Mesendoderm (in vitro differentiated cells): Measurements from ENCODE around the gene C3orf20.
"Not testable (repeated sequence)": the region's sequence is repeated elsewhere in the genome, so short reads cannot be mapped to it uniquely, and the experiment has no call there.

ENCODE experiments used
- DNase-seq: peaks from one replicate; pipeline ENCODE4 v3.0.0; 2013
- H2AK5ac ChIP-seq: 2 replicates; pipeline ENCODE4 v1.6.1; 2013; ENCODE audit warnings: low read length, inconsistent platforms
- H2BK120ac ChIP-seq: 2 replicates; pipeline ENCODE4 v1.6.1; 2013; ENCODE audit warnings: low read depth, mild to moderate bottlenecking, low read length, moderate library complexity, mixed read lengths
- H2BK15ac ChIP-seq: replicated peaks from 2 replicates; pipeline ENCODE4 v1.6.1; 2013; ENCODE audit warnings: low read depth, mild to moderate bottlenecking, moderate library complexity
- H2BK5ac ChIP-seq: 2 replicates; pipeline ENCODE4 v1.6.1; 2013; ENCODE audit warnings: low read length, inconsistent platforms
- H3K18ac ChIP-seq: 2 replicates; pipeline ENCODE4 v1.6.1; 2013; ENCODE audit warnings: mild to moderate bottlenecking, low read length, mixed read lengths
- H3K23ac ChIP-seq: one replicate; pipeline ENCODE4 v1.6.1; 2013; ENCODE audit warnings: low read length
- H3K27ac ChIP-seq: 2 replicates; pipeline ENCODE4 v1.5.1; 2013; ENCODE audit warnings: low read depth, mild to moderate bottlenecking, inconsistent platforms, low read length, moderate library complexity
- H3K27me3 ChIP-seq: 2 replicates; pipeline ENCODE4 v1.6.1; 2013; ENCODE audit warnings: low read length, control low read depth, mild to moderate bottlenecking, inconsistent platforms; ENCODE audit not compliant: insufficient read depth, poor library complexity
- H3K36me3 ChIP-seq: 2 replicates; pipeline ENCODE4 v1.6.1; 2013; ENCODE audit warnings: low read length, inconsistent platforms; ENCODE audit not compliant: control insufficient read depth, insufficient read depth
- H3K4ac ChIP-seq: one replicate; pipeline ENCODE4 v1.6.1; 2013; ENCODE audit warnings: low read depth, mild to moderate bottlenecking, low read length, moderate library complexity
- H3K4me1 ChIP-seq: 2 replicates; pipeline ENCODE4 v1.6.1; 2013; ENCODE audit warnings: low read depth, low read length, inconsistent platforms; ENCODE audit not compliant: control insufficient read depth
- H3K4me2 ChIP-seq: 2 replicates; pipeline ENCODE4 v1.6.1; 2013; ENCODE audit warnings: low read length
- H3K4me3 ChIP-seq: 2 replicates; pipeline ENCODE4 v1.5.1; 2013; ENCODE audit warnings: mild to moderate bottlenecking, low read length
- H3K56ac ChIP-seq: one replicate; pipeline ENCODE4 v1.6.1; 2013; ENCODE audit warnings: low read length
- H3K79me1 ChIP-seq: 2 replicates; pipeline ENCODE4 v1.6.1; 2013; ENCODE audit warnings: low read length, inconsistent platforms
- H3K79me2 ChIP-seq: 2 replicates; pipeline ENCODE4 v1.6.1; 2013; ENCODE audit warnings: mild to moderate bottlenecking, low read length; ENCODE audit not compliant: control insufficient read depth, insufficient read depth
- H3K9ac ChIP-seq: 2 replicates; pipeline ENCODE4 v1.6.1; 2013; ENCODE audit warnings: low read length, inconsistent platforms
- H4K5ac ChIP-seq: one replicate; pipeline ENCODE4 v1.6.1; 2013; ENCODE audit warnings: low read length
- H4K8ac ChIP-seq: one replicate; pipeline ENCODE4 v1.6.1; 2013; ENCODE audit warnings: low read depth, mild to moderate bottlenecking, control low read depth, low read length, moderate library complexity
- WGBS: extraction: QIAGEN DNeasy Blood & Tissue Kit; methylation state at CpG from one replicate; pipeline ENCODE4 v1.1.7; 2013; ENCODE audit warnings: low lambda C conversion rate, missing lambda C conversion rate; ENCODE audit not compliant: insufficient coverage; ENCODE audit errors: extremely low coverage; 5-methylcytosine and 5-hydroxymethylcytosine counted together

Gene C3orf20

GRCh38 chr3:14730703-14731382 lies 55.9 kb downstream of the C3orf20 start:
- H3K4me3 ChIP-seq: no peak overlapping the region
- H3K23ac ChIP-seq: no peak overlapping the region
- H3K27me3 ChIP-seq: no peaks in the 10 kb centered on the region
- no peak overlapping the region for H4K5ac ChIP-seq
- H3K4ac ChIP-seq: no peak overlapping the region
- no peak overlapping the region for H2BK120ac ChIP-seq
- no peaks in the 10 kb centered on the region for H3K79me2 ChIP-seq
- H2BK15ac ChIP-seq: no peak overlapping the region
- H2BK5ac ChIP-seq: no peak overlapping the region
- H2AK5ac ChIP-seq: no peak overlapping the region
- no peak for DNase-seq
- no peak overlapping the region for H3K4me2 ChIP-seq
- WGBS: no CpG with 5 or more reads among the region's 6 CpGs
- no peak overlapping the region for H3K18ac ChIP-seq
- H3K79me1 ChIP-seq: no peaks in the 10 kb centered on the region
- no peak overlapping the region for H4K8ac ChIP-seq
- H3K36me3 ChIP-seq: no peaks in the 10 kb centered on the region
- H3K27ac ChIP-seq: no peak overlapping the region
- no peaks in the 10 kb centered on the region for H3K4me1 ChIP-seq
- H3K9ac ChIP-seq: no peak overlapping the region
- H3K56ac ChIP-seq: no peak overlapping the region

GRCh38 chr3:14740983-14741382 lies 66.0 kb downstream of the C3orf20 start:
- no peak for DNase-seq
- no peak overlapping the region for H3K18ac ChIP-seq
- H3K27me3 ChIP-seq: no peaks in the 10 kb centered on the region
- H3K27ac ChIP-seq: no peak overlapping the region
- H3K36me3 ChIP-seq: no peaks in the 10 kb centered on the region
- no peaks in the 10 kb centered on the region for H3K79me1 ChIP-seq
- no peak overlapping the region for H3K4me2 ChIP-seq
- H2BK120ac ChIP-seq: no peak overlapping the region
- WGBS: no CpG with 5 or more reads among the region's 5 CpGs
- H2BK5ac ChIP-seq: no peak overlapping the region
- H2BK15ac ChIP-seq: no peak overlapping the region
- H2AK5ac ChIP-seq: no peak overlapping the region
- no peak overlapping the region for H3K4me3 ChIP-seq
- H4K5ac ChIP-seq: no peak overlapping the region
- no peak overlapping the region for H3K9ac ChIP-seq
- no peak overlapping the region for H4K8ac ChIP-seq
- no peaks in the 10 kb centered on the region for H3K79me2 ChIP-seq
- no peaks in the 10 kb centered on the region for H3K4me1 ChIP-seq
- H3K23ac ChIP-seq: no peak overlapping the region
- H3K56ac ChIP-seq: no peak overlapping the region
- no peak overlapping the region for H3K4ac ChIP-seq

- H3K4me2 ChIP-seq: no peak overlapping the region
- H2BK5ac ChIP-seq: no peak overlapping the region
- H3K4me1 ChIP-seq: no peaks in the 10 kb centered on the region
- H3K18ac ChIP-seq: no peak overlapping the region
- no peak overlapping the region for H3K23ac ChIP-seq
- H3K9ac ChIP-seq: no peak overlapping the region
- no peaks in the 10 kb centered on the region for H3K79me1 ChIP-seq
- H3K27me3 ChIP-seq: no peaks in the 10 kb centered on the region
- H3K79me2 ChIP-seq: no peaks in the 10 kb centered on the region
- no peak overlapping the region for H2BK15ac ChIP-seq
- no peak overlapping the region for H3K27ac ChIP-seq
- H2BK120ac ChIP-seq: no peak overlapping the region
- H2AK5ac ChIP-seq: no peak overlapping the region
- no peak overlapping the region for H3K4me3 ChIP-seq
- no peak overlapping the region for H3K4ac ChIP-seq
- no peak overlapping the region for H4K8ac ChIP-seq
- no peak for DNase-seq
- H3K56ac ChIP-seq: no peak overlapping the region
- H4K5ac ChIP-seq: no peak overlapping the region
- WGBS: no CpG with 5 or more reads among the region's 2 CpGs
- H3K36me3 ChIP-seq: no peaks in the 10 kb centered on the region
These were observed 66.6 kb downstream of the C3orf20 start for GRCh38 chr3:14741510-14741909.

- Histone ChIP-seq H3K27ac (no peak overlapping the region), H2AK5ac (no peak overlapping the region), H3K4me3 (no peak overlapping the region), H3K18ac (no peak overlapping the region), H3K4ac (no peak overlapping the region), H4K5ac (no peak overlapping the region), H2BK15ac (no peak overlapping the region), H3K27me3 (no peaks in the 10 kb centered on the region), H3K4me2 (no peak overlapping the region), H2BK120ac (no peak overlapping the region), H3K23ac (no peak overlapping the region), H3K4me1 (no peaks in the 10 kb centered on the region), H3K36me3 (no peaks in the 10 kb centered on the region), H3K56ac (no peak overlapping the region), H3K9ac (no peak overlapping the region), H4K8ac (no peak overlapping the region), H2BK5ac (no peak overlapping the region), H3K79me1 (no peaks in the 10 kb centered on the region), H3K79me2 (no peaks in the 10 kb centered on the region)
- no peak for DNase-seq
- WGBS: no CpG with 5 or more reads among the region's 6 CpGs
These were observed 69.6 kb downstream of the C3orf20 start for GRCh38 chr3:14744556-14744955.

- no peak overlapping the region for H4K8ac ChIP-seq
- H3K79me2 ChIP-seq: no peaks in the 10 kb centered on the region
- no peaks in the 10 kb centered on the region for H3K36me3 ChIP-seq
- DNase-seq: no peak
- H3K18ac ChIP-seq: no peak overlapping the region
- no peak overlapping the region for H3K23ac ChIP-seq
- no peak overlapping the region for H4K5ac ChIP-seq
- H3K9ac ChIP-seq: no peak overlapping the region
- WGBS: no CpG with 5 or more reads among the region's 1 CpG
- no peak overlapping the region for H2BK120ac ChIP-seq
- no peak overlapping the region for H3K56ac ChIP-seq
- H2BK5ac ChIP-seq: no peak overlapping the region
- H3K27ac ChIP-seq: no peak overlapping the region
- no peaks in the 10 kb centered on the region for H3K79me1 ChIP-seq
- H3K27me3 ChIP-seq: no peaks in the 10 kb centered on the region
- no peak overlapping the region for H2AK5ac ChIP-seq
- H3K4me3 ChIP-seq: no peak overlapping the region
- no peaks in the 10 kb centered on the region for H3K4me1 ChIP-seq
- no peak overlapping the region for H3K4me2 ChIP-seq
- no peak overlapping the region for H3K4ac ChIP-seq
- no peak overlapping the region for H2BK15ac ChIP-seq
These were observed 75.7 kb downstream of the C3orf20 start for GRCh38 chr3:14750650-14751049.

- not testable (repeated sequence) for H4K8ac ChIP-seq, H4K5ac ChIP-seq, H3K79me1 ChIP-seq, H2BK15ac ChIP-seq, H3K36me3 ChIP-seq, H3K27me3 ChIP-seq, H2AK5ac ChIP-seq, H3K4me2 ChIP-seq, H2BK120ac ChIP-seq, H3K9ac ChIP-seq, DNase-seq, H3K4me1 ChIP-seq, H3K18ac ChIP-seq, H3K27ac ChIP-seq, H3K56ac ChIP-seq, H3K79me2 ChIP-seq, H2BK5ac ChIP-seq, H3K4ac ChIP-seq, H3K23ac ChIP-seq, H3K4me3 ChIP-seq
These were observed 78.0 kb downstream of the C3orf20 start for GRCh38 chr3:14752979-14753378.
